MV-4-11 (cell line): ENCODE results near the gene TFAP2D.

Experiments used
- DNase-seq: peaks from one replicate; lab custom pipeline; 2025; lab: John Stamatoyannopoulos, UW

The TFAP2D gene

GRCh38 chr6:50819466-50819903 lies 106.2 kb downstream of the TFAP2D start:
- no peak for DNase-seq

GRCh38 chr6:50819904-50820868 lies 106.9 kb downstream of the TFAP2D start:
- no peak for DNase-seq

GRCh38 chr6:50820869-50821264 lies 107.5 kb downstream of the TFAP2D start:
- DNase-seq = no peak

- DNase-seq = no peak
Observed at GRCh38 chr6:50821441-50822077, 108.2 kb downstream of the TFAP2D start.

GRCh38 chr6:50822078-50822476 lies 108.8 kb downstream of the TFAP2D start:
- DNase-seq = no peak
